HCT116 (cell line): ENCODE data around the gene PIGX. TPM values are rescaled to one million over a fixed set of nuclear protein-coding genes. Genes with fewer than 3 reads are reported as not detected.
A peak's percentile ranks its signal among the peaks of the same experiment; 100 is the strongest.

Source experiments
- ATAC-seq: fragments of 200-7000 bp; cut with Tn5 transposase; 2 replicates; pipeline ENCODE4 v1.9.1; 2020; ENCODE audit warnings: mild to moderate bottlenecking, moderate library complexity
- BruUV-seq: library from RNA; stranded (reverse); fragments of 400-500 nt; replicated peaks from 2 replicates; lab custom pipeline; 2021; lab: Mats Ljungman, UMichigan
- CTCF ChIA-PET: fragments of 300-600 bp; sonication (Branson Sonifier 250); formaldehyde crosslinking; loops from one replicate; lab custom pipeline; 2021; ENCODE audit warnings: antibody characterized with exemption; lab: Charles Lee
- POLR2A ChIA-PET: fragments of 300-600, 350-600 bp; sonication (Branson Sonifier 250); formaldehyde crosslinking; loops from one replicate; lab custom pipeline; 2021; ENCODE audit warnings: antibody characterized with exemption; lab: Charles Lee
- RAD21 ChIA-PET, 2 experiments: fragments of 300-600 bp; sonication (Branson Sonifier 250); formaldehyde crosslinking; loops; one replicate each; lab custom pipeline; 2023; ENCODE audit warnings: low total read pairs in 2 of 2; ENCODE audit not compliant: uncharacterized antibody in 2 of 2, unreplicated experiment in 2 of 2, low non-redundant PET in 1 of 2; lab: Charles Lee
- DNase-seq: peaks from one replicate; pipeline ENCODE4 v3.0.0-alpha.2; 2010; ENCODE audit warnings: low read depth, low spot score
- H2AFZ ChIP-seq: fragments of 200-600 bp; shearing (Covaris generic), sonication (generic); 2 replicates; pipeline ENCODE4 v1.6.1; 2017; ENCODE audit warnings: low read depth, mixed run types, mixed read lengths, antibody characterized with exemption, low read length; ENCODE audit not compliant: poor library complexity, severe bottlenecking
- H3K27ac ChIP-seq: 2 replicates; pipeline ENCODE4 v1.5.1; 2012; ENCODE audit warnings: low read depth, low read length
- H3K27me3 ChIP-seq: fragments of 200-600 bp; sonication (generic); 2 replicates; pipeline ENCODE4 v1.6.1; 2016; ENCODE audit warnings: mixed run types, low read length, mixed read lengths; ENCODE audit not compliant: insufficient read depth
- H3K36me3 ChIP-seq, 2 experiments: fragments of 200-500 bp in 1 of 2; fragments of 200-600 bp in 1 of 2; sonication (Bioruptor generic) in 1 of 2; sonication (generic) in 1 of 2; 2 replicates each; pipeline versions ENCODE4 v1.5.1 to v1.6.1; 2014 to 2016; ENCODE audit warnings: low read length in 2 of 2, inconsistent platforms in 1 of 2, mixed read lengths in 1 of 2, mixed run types in 1 of 2; ENCODE audit not compliant: insufficient read depth in 2 of 2, control insufficient read depth in 1 of 2
- H3K4me1 ChIP-seq, 2 experiments: fragments of 200-600 bp in 1 of 2; sonication (generic) in 1 of 2; 2 replicates each; pipeline versions ENCODE4 v1.5.1 to v1.6.1; 2012 to 2017; ENCODE audit warnings: low read length in 2 of 2, inconsistent platforms in 1 of 2, mild to moderate bottlenecking in 1 of 2, mixed read lengths in 1 of 2, mixed run types in 1 of 2, moderate library complexity in 1 of 2; ENCODE audit not compliant: insufficient read depth in 2 of 2, control insufficient read depth in 1 of 2
- H3K4me2 ChIP-seq: fragments of 200-600 bp; sonication (generic); 2 replicates; pipeline ENCODE4 v1.6.1; 2017; ENCODE audit warnings: mixed run types, low read length, mixed read lengths
- H3K4me3 ChIP-seq, 2 experiments: fragments of 200-600 bp in 1 of 2; sonication (generic) in 1 of 2; replicated peaks in 1 of 2; 2 replicates each; pipeline ENCODE4 v1.5.1; 2011 to 2016; ENCODE audit warnings: low read length in 2 of 2, control low read depth in 1 of 2, low read depth in 1 of 2, mild to moderate bottlenecking in 1 of 2, mixed read lengths in 1 of 2, mixed run types in 1 of 2
- H3K79me2 ChIP-seq: fragments of 200-600 bp; sonication (generic); 2 replicates; pipeline ENCODE4 v1.6.1; 2017; ENCODE audit warnings: mild to moderate bottlenecking, mixed run types, low read length, moderate library complexity, mixed read lengths; ENCODE audit not compliant: insufficient read depth
- H3K9ac ChIP-seq: fragments of 200-600 bp; sonication (generic); 2 replicates; pipeline ENCODE4 v1.6.1; 2016; ENCODE audit warnings: low read length, mixed read lengths
- H3K9me2 ChIP-seq: fragments of 200-600 bp; sonication (generic), shearing (Covaris generic); 2 replicates; pipeline ENCODE4 v1.6.1; 2017; ENCODE audit warnings: mixed run types, mild to moderate bottlenecking, moderate library complexity; ENCODE audit not compliant: insufficient read depth
- H3K9me3 ChIP-seq, 2 experiments: fragments of 200-500 bp in 1 of 2; fragments of 200-600 bp in 1 of 2; sonication (Bioruptor generic) in 1 of 2; sonication (generic) in 1 of 2; 2 replicates each; pipeline ENCODE4 v1.6.1; 2014 to 2017; ENCODE audit warnings: low read length in 2 of 2, mixed read lengths in 2 of 2, inconsistent platforms in 1 of 2, low read depth in 1 of 2, mild to moderate bottlenecking in 1 of 2, mixed run types in 1 of 2, moderate library complexity in 1 of 2; ENCODE audit not compliant: control insufficient read depth in 1 of 2, insufficient read depth in 1 of 2
- H4K20me1 ChIP-seq: fragments of 200-600 bp; sonication (generic), shearing (Covaris generic); 2 replicates; pipeline ENCODE4 v1.6.1; 2017; ENCODE audit warnings: mixed run types, mild to moderate bottlenecking, moderate library complexity; ENCODE audit not compliant: insufficient read depth
- CTCF ChIP-seq, 3 experiments: fragments of 200-600 bp in 1 of 3; sonication (generic) in 1 of 3; IDR thresholded peaks in 2 of 3; conservative IDR thresholded peaks in 1 of 3; 2 replicates each; pipeline ENCODE4 v1.5.1; 2012 to 2017; ENCODE audit warnings: low read depth in 2 of 3, low read length in 2 of 3, antibody characterized with exemption in 1 of 3, borderline replicate concordance in 1 of 3, control low read depth in 1 of 3, mild to moderate bottlenecking in 1 of 3, mixed read lengths in 1 of 3, mixed run types in 1 of 3, moderate library complexity in 1 of 3; ENCODE audit not compliant: insufficient read depth in 1 of 3
- RAD21 ChIP-seq: IDR thresholded peaks from 2 replicates; pipeline ENCODE4 v1.6.1; 2012; ENCODE audit warnings: low read depth, mild to moderate bottlenecking
- TCF7L2 ChIP-seq: IDR thresholded peaks from 2 replicates; pipeline ENCODE4 v1.7.0; 2011; ENCODE audit warnings: borderline replicate concordance, inconsistent platforms; ENCODE audit not compliant: insufficient read depth, insufficient read length; ENCODE audit errors: extremely low read depth
- ZNF274 ChIP-seq: fragments of 200-500 bp; sonication (Bioruptor generic); IDR thresholded peaks from 2 replicates; pipeline ENCODE4 v1.6.1; 2014; ENCODE audit warnings: mild to moderate bottlenecking, low read depth, low read length, inconsistent platforms
- intact Hi-C: fragments of 100-400 bp; cut with micrococcal nuclease; formaldehyde crosslinking; loops from 2 replicates; pipeline ENCODE4 v1.10.0; 2022
- total RNA-seq: library from RNA; stranded (reverse); gene quantifications from one replicate; pipeline ENCODE4 v1.2.1, GENCODE V29; 2021; ENCODE audit not compliant: unreplicated experiment
- TF ChIP-seq, protein P1 (sequence below): IDR thresholded peaks from 2 replicates; pipeline ENCODE4 v1.6.1; 2012

Gene PIGX
- total RNA-seq, 1 experiment from 2014 or later: 27.2 TPM

DNA sequence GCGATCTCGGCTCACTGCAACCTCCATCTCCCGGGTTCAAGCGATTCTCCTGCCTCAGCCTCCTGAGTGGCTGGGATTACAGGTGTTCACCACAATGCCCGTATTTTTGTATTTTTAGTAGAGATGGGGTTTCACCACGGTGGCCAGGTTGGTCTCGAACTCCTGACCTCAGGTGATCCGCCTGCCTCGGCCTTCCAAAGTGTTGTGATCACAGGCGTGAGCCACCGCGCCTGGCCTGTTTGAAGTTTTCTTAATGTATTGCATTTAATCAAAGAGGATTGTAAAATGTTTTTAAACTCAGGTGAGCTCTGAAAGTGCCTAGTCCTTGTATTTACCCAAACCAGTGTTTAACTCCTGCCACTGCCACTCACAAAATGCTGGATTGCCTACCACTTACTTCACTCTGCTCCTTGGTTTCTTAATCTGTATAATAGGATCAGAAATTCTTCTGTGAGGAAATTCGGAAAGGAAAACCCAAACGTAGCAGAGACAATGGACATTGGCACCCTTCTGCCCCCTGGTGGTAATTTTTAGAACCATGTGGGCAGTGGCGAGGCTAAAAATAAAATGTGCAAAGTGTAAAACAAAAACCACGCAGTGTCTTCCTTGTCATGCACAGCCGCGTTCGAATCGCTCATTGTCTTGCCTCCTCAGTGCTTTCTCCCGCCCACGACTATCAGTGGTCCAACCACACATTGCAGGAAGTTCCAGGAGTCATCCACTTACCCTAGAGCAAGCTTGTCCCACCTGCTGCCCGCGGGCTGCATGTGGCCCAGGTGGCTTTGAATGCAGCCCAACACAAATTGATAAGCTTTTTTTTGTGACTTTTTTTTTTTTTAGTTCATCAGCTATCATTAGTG, 27.4 kb upstream of the PIGX start:
- peak; percentile 86 for ATAC-seq
- ChIA-PET POLR2A (interaction anchor here (1.1 kb wide), 2 partner anchors 73 to 75 kb away, joined by 3 to 6 read pairs; no protein-coding TSS in a partner anchor), CTCF (interaction anchor here (1.1 to 5.2 kb wide), 8 partner anchors 9 to 258 kb away, joined by 3 to 62 read pairs (median 8); partner anchors contain the start of gene NCBP2), RAD21 (interaction anchor here (0.5 to 1.8 kb wide), 3 partner anchors 75 to 82 kb away, joined by 4 to 14 read pairs (median 11); no protein-coding TSS in a partner anchor)
- intact Hi-C loops: loop anchor here (1.0 to 2.0 kb wide), 3 partner anchors 75 to 156 kb away; no protein-coding TSS in a partner anchor
- peak overlapping the region; percentile 66 for H3K4me2 ChIP-seq
- H3K4me1 ChIP-seq: peaks cover 0 to 11% of the 10 kb centered on the region in 2 experiments; a peak in 2 of 4 replicates
- no peaks in the 10 kb centered on the region for H3K27me3 ChIP-seq
- peak overlapping the region; percentile 12 for H3K9ac ChIP-seq
- H3K4me3 ChIP-seq: no peak overlapping the region
- no peaks in the 10 kb centered on the region for H3K9me3 ChIP-seq
- no peak for TF ChIP-seq TCF7L2
- TF ChIP-seq ZNF274: no peak
- peak; percentile 76 to 92 (median 86) for TF ChIP-seq CTCF (IDR thresholded peaks at IDR 0.05 in 2 of 3, conservative IDR thresholded peaks at IDR 0.05 in 1 of 3; ENCODE audit: borderline replicate concordance in 1 of 3, insufficient read depth in 1 of 3, low read depth in 2 of 3, low read length in 2 of 3)
- TF ChIP-seq RAD21: peak; percentile 88
- TF ChIP-seq, protein P1, sequence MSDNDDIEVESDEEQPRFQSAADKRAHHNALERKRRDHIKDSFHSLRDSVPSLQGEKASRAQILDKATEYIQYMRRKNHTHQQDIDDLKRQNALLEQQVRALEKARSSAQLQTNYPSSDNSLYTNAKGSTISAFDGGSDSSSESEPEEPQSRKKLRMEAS: peak; percentile 65
- H3K36me3 ChIP-seq: no peaks in the 10 kb centered on the region
- no peaks in the 10 kb centered on the region for H3K9me2 ChIP-seq
- H3K79me2 ChIP-seq: no peaks in the 10 kb centered on the region
- no peaks in the 10 kb centered on the region for H4K20me1 ChIP-seq
- peak overlapping the region; percentile 100 for H2AFZ ChIP-seq
- peak; percentile 34 for DNase-seq
- H3K27ac ChIP-seq: no peak overlapping the region
- BruUV-seq: no TSS peak
